T-helper 2 cell (primary cell): ENCODE measurements around the gene FOXO6.
"Not testable (repeated sequence)": the region's sequence is repeated elsewhere in the genome, so short reads cannot be mapped to it uniquely, and the experiment has no call there.

Experiments used
- DNase-seq, 5 experiments: peaks; one replicate each; pipeline versions ENCODE4 v3.0.0 to v3.0.0-alpha.2; 2012 to 2022

Gene FOXO6

GRCh38 chr1:41329662-41330587 is 31.3 kb upstream of the FOXO6 start:
- no peak for DNase-seq

- DNase-seq, result no peak
These were observed 30.4 kb upstream of the FOXO6 start for GRCh38 chr1:41330588-41331545.

GRCh38 chr1:41331546-41331917 is 29.7 kb upstream of the FOXO6 start:
- no peak for DNase-seq

- DNase-seq, result not testable (repeated sequence)
These were observed 29.1 kb upstream of the FOXO6 start for GRCh38 chr1:41332161-41332560.

- peak in 2 of 5 experiments; percentile 24 to 56 for DNase-seq
These were observed 28.0 kb upstream of the FOXO6 start for GRCh38 chr1:41333146-41333784.

- DNase-seq, result no peak
These were observed 22.4 kb upstream of the FOXO6 start for GRCh38 chr1:41338820-41339219.

GRCh38 chr1:41340655-41341364 is 20.4 kb upstream of the FOXO6 start:
- no peak for DNase-seq

GRCh38 chr1:41341365-41341683 is 19.9 kb upstream of the FOXO6 start:
- no peak for DNase-seq

GRCh38 chr1:41341772-41342562 is 19.3 kb upstream of the FOXO6 start:
- no peak for DNase-seq

GRCh38 chr1:41342774-41343355 is 18.4 kb upstream of the FOXO6 start:
- no peak for DNase-seq

GRCh38 chr1:41343790-41344699 is 17.2 kb upstream of the FOXO6 start:
- DNase-seq, result no peak

- no peak for DNase-seq
These were observed 16.5 kb upstream of the FOXO6 start for GRCh38 chr1:41344708-41345159.

GRCh38 chr1:41345434-41346075 is 15.7 kb upstream of the FOXO6 start:
- DNase-seq, result no peak

GRCh38 chr1:41347276-41347675 is 14.0 kb upstream of the FOXO6 start:
- no peak for DNase-seq

- DNase-seq, result no peak
These were observed 12.8 kb upstream of the FOXO6 start for GRCh38 chr1:41348394-41348793.

GRCh38 chr1:41349361-41350054 is 11.7 kb upstream of the FOXO6 start:
- no peak for DNase-seq

GRCh38 chr1:41350055-41350378 is 11.2 kb upstream of the FOXO6 start:
- DNase-seq, result no peak

GRCh38 chr1:41351262-41352151 is 9.7 kb upstream of the FOXO6 start:
- DNase-seq, result no peak
